ENCODE data around the gene SYNJ1.
"Not testable (repeated sequence)": the region's sequence is repeated elsewhere in the genome, so short reads cannot be mapped to it uniquely, and the experiment has no call there.

Gene SYNJ1

GRCh38 chr21:32690085-32690484, 37.7 kb downstream of the SYNJ1 start:
- DNase-seq (ENCODE audit: low spot score): no peak

DNA sequence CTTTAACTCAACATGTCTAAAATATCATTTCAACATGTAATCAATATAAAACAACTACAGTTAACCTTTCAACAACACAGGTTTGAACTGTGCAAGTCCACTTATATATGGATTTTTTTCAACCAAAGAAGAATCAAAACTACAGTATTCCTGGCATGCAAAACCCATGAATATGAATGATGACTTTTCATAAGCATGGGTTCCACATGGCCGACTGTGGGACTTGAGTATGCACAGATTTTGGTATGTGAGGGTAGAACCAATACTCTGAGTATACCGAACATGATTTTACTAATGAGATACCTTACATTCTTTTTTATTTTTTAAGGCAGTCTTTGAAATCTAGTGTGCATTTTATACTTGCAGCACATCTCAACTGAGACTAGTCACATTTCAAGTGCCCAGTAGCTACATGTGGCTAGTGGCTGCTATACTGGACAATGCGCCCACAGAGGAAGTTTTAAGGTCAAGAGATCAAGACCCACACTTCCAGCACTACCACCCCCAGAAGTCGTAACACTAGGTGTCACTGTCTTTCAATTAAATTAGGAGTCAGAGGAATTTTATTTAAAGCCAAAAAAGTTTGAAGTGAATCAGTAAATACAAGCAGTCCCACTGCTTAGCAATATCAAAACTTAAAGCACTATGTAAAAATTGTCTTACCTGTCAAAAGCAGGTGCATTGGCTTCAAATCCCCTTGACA, 40.0 kb downstream of the SYNJ1 start:
- no peak for DNase-seq (ENCODE audit: low spot score)

GRCh38 chr21:32682696-32683474, 44.9 kb downstream of the SYNJ1 start:
- DNase-seq (ENCODE audit: low spot score): no peak

GRCh38 chr21:32674731-32675130, 53.1 kb downstream of the SYNJ1 start:
- no peak for DNase-seq (ENCODE audit: low spot score)

- DNase-seq (ENCODE audit: low spot score): no peak
Observed at GRCh38 chr21:32674038-32674437, 53.8 kb downstream of the SYNJ1 start.

DNA sequence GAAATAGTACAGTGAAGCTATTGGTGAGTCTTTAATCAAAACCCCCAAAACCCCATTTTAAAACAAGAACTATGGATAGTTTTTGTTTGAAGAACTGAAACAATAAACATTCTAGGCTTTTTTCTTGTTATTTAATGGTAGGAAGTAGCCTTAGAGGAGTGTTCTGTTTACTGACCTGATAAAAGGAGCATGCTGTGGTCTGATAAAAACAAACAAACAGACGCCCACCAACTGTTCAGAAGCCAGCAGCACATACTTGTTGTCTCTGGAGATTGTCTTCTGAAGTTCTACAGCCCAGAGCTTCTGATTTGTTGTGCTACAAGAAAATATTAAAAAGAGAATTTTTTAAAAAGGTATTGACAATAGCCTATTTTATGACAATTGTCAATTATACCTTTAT, 61.6 kb downstream of the SYNJ1 start:
- no peak for DNase-seq (ENCODE audit: low spot score)

DNA sequence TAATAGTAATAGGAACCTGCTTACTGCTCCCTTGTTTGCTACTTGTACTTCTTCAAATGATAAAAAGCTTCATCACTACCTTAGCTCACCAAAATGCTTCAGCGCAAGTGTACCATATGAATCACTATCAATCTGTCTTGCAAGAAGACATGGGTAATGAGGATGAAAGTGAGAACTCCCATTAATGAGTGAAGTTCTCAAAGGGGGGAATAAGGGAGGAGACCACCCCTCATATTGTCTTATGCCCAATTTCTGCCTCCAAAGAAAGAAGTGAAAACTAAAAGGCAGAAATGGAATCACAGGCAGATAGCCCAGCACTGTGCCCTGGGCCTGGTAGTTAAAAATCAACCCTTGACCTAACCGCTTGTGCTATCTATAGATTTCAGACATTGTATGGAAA, 63.7 kb downstream of the SYNJ1 start:
- DNase-seq (ENCODE audit: low spot score): not testable (repeated sequence)

DNA sequence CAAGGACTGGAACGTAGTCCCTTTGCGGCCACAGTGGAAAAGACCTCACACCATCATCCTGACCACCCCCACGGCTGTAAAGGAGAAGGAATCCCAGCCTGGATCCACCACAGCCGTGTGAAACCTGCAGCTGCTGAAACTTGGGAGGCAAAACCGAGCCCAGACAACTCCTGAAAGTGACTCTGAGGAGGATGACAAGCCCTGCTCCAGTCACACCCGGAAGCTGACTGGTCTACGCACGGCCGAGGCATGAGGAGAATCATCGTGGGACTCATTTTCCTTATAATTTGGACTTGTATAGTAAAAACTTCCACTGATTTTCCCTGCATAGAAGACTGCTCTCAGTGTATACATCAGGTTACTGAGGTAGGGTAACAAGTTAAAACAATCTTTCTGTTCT, 65.8 kb downstream of the SYNJ1 start:
- DNase-seq (ENCODE audit: low spot score): not testable (repeated sequence)

DNA sequence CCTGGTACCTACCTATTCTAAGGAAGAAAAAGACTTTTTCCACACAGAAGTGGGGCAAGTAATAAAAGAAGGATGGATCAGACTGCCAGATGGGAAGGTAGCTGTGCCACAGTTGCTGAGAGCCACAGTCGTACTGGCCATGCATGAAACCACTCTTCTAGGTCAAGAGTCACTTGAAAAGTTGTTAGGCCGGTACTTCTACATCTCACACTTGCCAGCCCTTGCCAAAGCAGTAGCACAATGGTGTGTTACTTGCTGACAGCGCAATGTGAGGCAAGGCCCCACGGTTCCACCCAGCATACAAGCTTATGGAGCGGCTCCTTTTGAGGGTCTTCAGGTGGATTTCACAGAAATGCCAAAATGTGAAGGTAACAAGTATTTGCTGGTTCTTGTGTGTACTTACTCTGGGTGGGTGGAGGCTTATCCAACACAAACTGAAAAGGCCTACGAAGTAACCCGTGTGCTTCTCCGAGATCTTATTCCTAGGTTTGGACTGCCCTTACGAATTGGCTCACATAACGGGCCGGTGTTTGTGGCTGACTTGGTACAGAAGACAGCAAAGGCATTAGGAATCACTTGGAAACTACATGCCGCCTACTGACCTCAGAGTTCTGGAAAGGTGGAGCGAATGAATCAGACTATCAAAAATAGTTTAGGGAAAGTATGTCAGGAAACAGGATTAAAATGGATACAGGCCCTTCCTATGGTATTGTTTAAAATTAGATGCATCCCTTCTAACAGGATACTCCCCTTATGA, 66.6 kb downstream of the SYNJ1 start:
- DNase-seq (ENCODE audit: low spot score): not testable (repeated sequence)

DNA sequence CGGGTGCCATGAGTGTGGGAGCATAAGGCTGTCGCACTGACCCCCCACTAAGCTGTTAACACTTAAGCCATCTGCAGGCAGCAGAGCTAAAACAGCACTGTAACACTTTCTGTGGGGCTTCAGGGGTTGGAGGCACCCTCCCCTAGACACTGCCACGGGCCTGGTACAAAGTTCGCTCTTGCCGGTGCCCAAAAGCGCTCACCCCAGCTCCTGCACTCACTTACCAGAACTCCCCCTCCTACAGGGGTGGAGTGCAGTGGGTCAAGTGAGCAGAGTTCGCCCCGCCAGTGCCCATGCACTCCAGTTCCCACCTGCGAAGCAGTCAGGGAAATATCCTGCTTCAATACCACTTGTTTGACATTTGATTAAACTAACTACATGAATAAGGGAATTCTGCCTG, 69.3 kb downstream of the SYNJ1 start:
- no peak for DNase-seq (ENCODE audit: low spot score)

DNA sequence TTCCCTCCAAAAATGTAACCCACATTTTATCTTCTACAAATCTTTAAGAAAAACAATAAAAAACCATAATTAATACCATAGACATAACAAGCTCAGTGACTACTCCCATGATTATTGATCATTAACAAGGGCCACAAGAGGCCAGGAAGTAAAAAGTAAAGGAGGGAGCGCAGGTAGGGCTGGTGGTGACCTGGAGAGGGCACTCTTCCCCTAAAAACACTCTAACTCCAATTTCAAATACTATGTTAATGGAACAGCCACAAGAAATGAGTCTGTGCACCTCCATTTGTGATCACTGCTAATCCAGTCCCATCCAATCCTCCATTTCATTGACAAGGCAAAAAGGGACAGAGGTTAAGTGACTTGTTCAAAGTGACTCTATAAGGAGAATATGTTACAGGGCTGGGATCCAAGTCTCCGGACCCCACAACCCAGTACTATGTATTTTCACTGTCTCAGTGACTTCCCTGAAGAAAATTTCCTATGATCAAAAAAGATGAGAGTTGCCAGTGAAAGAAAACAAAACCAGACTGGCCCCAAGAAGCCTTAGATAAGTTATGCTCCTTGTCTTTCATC, 74.4 kb downstream of the SYNJ1 start:
- peak; percentile 71 for DNase-seq (ENCODE audit: low spot score)

DNA sequence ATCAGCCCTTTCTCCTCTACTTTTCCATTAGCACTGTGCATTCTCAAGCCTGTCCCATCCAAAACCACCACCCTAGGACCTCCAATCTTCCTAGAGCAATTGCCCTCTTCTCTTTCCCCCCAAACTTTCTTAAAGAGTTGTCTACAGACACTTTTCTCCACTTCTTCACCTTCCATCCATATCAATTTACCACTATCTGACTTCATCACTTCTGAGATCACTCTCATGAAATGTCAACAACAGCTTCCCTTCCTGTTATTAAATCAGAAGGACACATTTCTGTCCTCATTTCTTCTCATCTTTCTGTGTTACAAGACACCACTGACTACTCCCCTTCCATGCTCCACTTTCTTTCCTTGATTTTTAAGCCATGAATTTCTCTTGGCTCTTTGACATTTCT, 79.6 kb downstream of the SYNJ1 start:
- DNase-seq (ENCODE audit: low spot score): no peak

- no peak for DNase-seq (ENCODE audit: low spot score)
Observed at GRCh38 chr21:32645261-32646182, 82.3 kb downstream of the SYNJ1 start.

- no peak for DNase-seq (ENCODE audit: low spot score)
Observed at GRCh38 chr21:32641710-32642698, 85.8 kb downstream of the SYNJ1 start.

- DNase-seq (ENCODE audit: low spot score): no peak
Observed at GRCh38 chr21:32626621-32627196, 101.1 kb downstream of the SYNJ1 start.

- not testable (repeated sequence) for DNase-seq (ENCODE audit: low spot score)
Observed at GRCh38 chr21:32618218-32618617, 109.6 kb downstream of the SYNJ1 start.

DNA sequence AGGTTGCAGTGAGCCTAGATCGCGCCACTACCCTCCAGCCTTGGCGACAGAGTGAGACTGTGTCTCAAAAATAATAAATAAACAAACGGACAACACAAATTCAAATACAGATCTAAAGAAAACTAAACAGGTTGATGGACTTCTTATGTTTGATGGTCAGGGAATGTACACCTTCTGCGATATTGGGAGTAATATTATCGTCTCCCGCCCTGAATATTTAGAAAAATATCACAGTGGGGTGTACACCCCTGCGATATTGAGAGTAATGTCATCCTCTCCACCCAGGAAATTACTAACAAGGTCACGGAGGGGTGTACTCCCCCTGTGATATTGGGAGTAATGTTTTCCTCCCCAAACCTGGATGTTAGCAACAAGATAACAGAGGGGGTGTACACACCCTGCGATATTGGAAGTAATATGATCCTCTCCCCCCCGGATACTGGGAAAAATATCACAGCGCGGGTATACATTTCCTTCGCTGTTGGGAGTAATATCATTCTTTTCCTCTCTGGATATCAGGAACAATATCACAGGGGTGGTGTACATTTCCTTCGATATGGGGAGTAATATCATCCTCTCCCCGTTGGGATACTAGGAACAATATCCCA, 114.3 kb downstream of the SYNJ1 start:
- no peak for DNase-seq (ENCODE audit: low spot score)

GRCh38 chr21:32612999-32613337, 114.8 kb downstream of the SYNJ1 start:
- no peak for DNase-seq (ENCODE audit: low spot score)
